K562 treated with DMSO at 1 percent for 4 hours (cell line): ENCODE measurements around the gene PRICKLE1. TPM values are rescaled to one million over a fixed set of nuclear protein-coding genes. Genes with fewer than 3 reads are reported as not detected.

Source experiments
- total RNA-seq: library from RNA; unstranded; fragments of 300-600 nt; gene quantifications from 2 replicates; pipeline ENCODE4 v1.2.3, GENCODE V29; 2022; ENCODE audit not compliant: insufficient read depth

PRICKLE1 gene
- 7.0 TPM in 1 of 2 replicates, not detected in the other for total RNA-seq

DNA sequence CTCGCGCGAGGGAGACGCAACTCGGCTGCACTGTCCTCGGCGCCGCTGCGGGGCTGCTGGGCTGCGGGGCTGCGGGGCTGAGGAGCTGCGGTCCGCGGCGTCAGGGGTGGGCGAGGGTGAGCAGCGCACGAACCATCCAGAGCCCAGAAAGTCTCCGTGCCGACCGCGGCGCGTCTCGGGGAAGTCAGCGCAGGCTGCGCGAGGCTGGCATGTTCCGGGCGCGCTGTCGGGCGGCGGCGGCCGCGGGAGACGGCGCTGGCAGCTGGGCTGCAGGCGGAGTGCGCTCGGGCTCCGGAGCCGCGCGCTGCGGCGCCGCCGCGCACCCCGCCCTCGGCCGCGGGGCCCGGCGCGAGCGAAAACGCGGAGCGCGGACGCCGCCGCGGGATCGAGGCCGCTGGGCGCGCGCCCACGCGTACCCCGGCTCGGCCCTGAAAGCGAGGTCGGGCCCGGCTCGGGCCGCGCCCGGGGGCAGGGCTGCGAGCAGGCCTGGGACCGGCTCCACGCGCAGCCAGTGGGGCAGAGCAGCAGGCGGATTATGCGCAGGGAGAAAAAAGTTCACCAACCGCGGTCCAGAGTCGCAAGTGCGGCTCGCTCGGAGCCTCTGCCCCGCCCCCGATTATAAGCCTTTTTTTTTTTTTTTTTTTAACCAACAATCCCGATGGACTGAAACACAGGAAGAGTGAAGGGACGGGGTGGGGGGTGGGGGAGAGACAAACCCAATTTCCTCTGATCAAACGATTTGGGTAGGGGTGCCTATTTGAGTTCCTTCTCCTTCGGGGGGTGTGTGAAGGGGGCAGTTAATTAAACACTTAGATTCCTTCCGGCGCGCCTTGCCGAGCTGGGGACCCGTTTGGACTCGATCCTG, at the start of gene PRICKLE1:
TSS of gene PRICKLE1 (minus strand) at position 282 of the 865 bp plus-strand sequence. CDS start 117,230 bp downstream, outside the sequence.

